Gastroesophageal sphincter (tissue), 3 donors: ENCODE data around the gene DHX57.

Experiments used
- CTCF ChIP-seq, 4 experiments: fragments of 200-600 bp in 2 of 4; fragments of 450-650 bp in 2 of 4; sonication (generic) in 1 of 4; IDR thresholded peaks; one replicate each; pipeline ENCODE4 v1.5.1; 2017 to 2019; ENCODE audit warnings: antibody characterized with exemption in 4 of 4, mild to moderate bottlenecking in 2 of 4, moderate library complexity in 2 of 4
- EP300 ChIP-seq: sonication (generic); formaldehyde crosslinking; IDR thresholded peaks from one replicate; pipeline ENCODE4 v1.6.1; 2017; ENCODE audit warnings: antibody characterized with exemption, mild to moderate bottlenecking

GRCh38 chr2:38793511-38793910 lies 82.2 kb downstream of the DHX57 start:
- no peak for TF ChIP-seq CTCF (IDR thresholded peaks at IDR 0.05)
- TF ChIP-seq EP300, result no peak
